ENCODE results near the gene ATG10. TPM values are rescaled to one million over a fixed set of nuclear protein-coding genes. Genes with fewer than 3 reads are reported as not detected.
A peak's percentile ranks its signal among the peaks of the same experiment; 100 is the strongest.

ATG10 gene
- total and polyA plus RNA-seq, 9 donors = 7.4 to 10.7 (median 9.0) TPM

GRCh38 chr5:82169892-82170291 lies 198.1 kb downstream of the ATG10 start:
- H3K36me3 ChIP-seq (ENCODE audit: control insufficient read depth, insufficient read depth, low read length) = no peaks in the 10 kb centered on the region
- peaks cover 6% of the 10 kb centered on the region for H3K4me1 ChIP-seq (ENCODE audit: control insufficient read depth, insufficient read depth, low read length)
- no peaks in the 10 kb centered on the region for H3K9me3 ChIP-seq (replicated peaks; ENCODE audit: control insufficient read depth, low read depth, low read length)
- H3K4me3 ChIP-seq (ENCODE audit: low read length) = no peak overlapping the region
- no peak for DNase-seq
- H3K27me3 ChIP-seq (ENCODE audit: control insufficient read depth, insufficient read depth, low read length) = no peaks in the 10 kb centered on the region
- no peak overlapping the region for H3K27ac ChIP-seq (ENCODE audit: low read length)
- no CpG with 5 or more reads among the region's 1 CpG for WGBS (ENCODE audit: insufficient coverage)

GRCh38 chr5:82174128-82174918 lies 202.5 kb downstream of the ATG10 start:
- Histone ChIP-seq H3K36me3 (ENCODE audit: control insufficient read depth, insufficient read depth, low read length) (no peaks in the 10 kb centered on the region), H3K9me3 (replicated peaks; ENCODE audit: control insufficient read depth, low read depth, low read length) (no peaks in the 10 kb centered on the region), H3K4me3 (ENCODE audit: low read length) (no peak overlapping the region), H3K27ac (ENCODE audit: low read length) (peak overlapping the region; percentile 11), H3K27me3 (ENCODE audit: control insufficient read depth, insufficient read depth, low read length) (no peaks in the 10 kb centered on the region), H3K4me1 (ENCODE audit: control insufficient read depth, insufficient read depth, low read length) (no peaks in the 10 kb centered on the region)
- DNase-seq = peak; percentile 90
- 60% methylated on average over 1 of the region's 3 CpGs for WGBS (ENCODE audit: insufficient coverage)

GRCh38 chr5:82174919-82175219 lies 203.0 kb downstream of the ATG10 start:
- Histone ChIP-seq H3K27me3 (ENCODE audit: control insufficient read depth, insufficient read depth, low read length) (no peaks in the 10 kb centered on the region), H3K9me3 (replicated peaks; ENCODE audit: control insufficient read depth, low read depth, low read length) (no peaks in the 10 kb centered on the region), H3K36me3 (ENCODE audit: control insufficient read depth, insufficient read depth, low read length) (peaks cover under 1% of the 10 kb centered on the region), H3K4me3 (ENCODE audit: low read length) (no peak overlapping the region), H3K4me1 (ENCODE audit: control insufficient read depth, insufficient read depth, low read length) (no peaks in the 10 kb centered on the region), H3K27ac (ENCODE audit: low read length) (peak overlapping the region; percentile 11)
- WGBS (ENCODE audit: insufficient coverage) = no CpG with 5 or more reads among the region's 1 CpG
- DNase-seq = no peak

- no CpG with 5 or more reads among the region's 8 CpGs for whole genome bisulfite sequencing (ENCODE audit: insufficient coverage)
- no peak overlapping the region for H3K4me3 ChIP-seq (ENCODE audit: low read length)
- no peaks in the 10 kb centered on the region for H3K4me1 ChIP-seq (ENCODE audit: control insufficient read depth, insufficient read depth, low read length)
- DNase-seq = no peak
- peaks cover 4% of the 10 kb centered on the region for H3K36me3 ChIP-seq (ENCODE audit: control insufficient read depth, insufficient read depth, low read length)
- H3K27ac ChIP-seq (ENCODE audit: low read length) = no peak overlapping the region
- no peaks in the 10 kb centered on the region for H3K9me3 ChIP-seq (replicated peaks; ENCODE audit: control insufficient read depth, low read depth, low read length)
- no peaks in the 10 kb centered on the region for H3K27me3 ChIP-seq (ENCODE audit: control insufficient read depth, insufficient read depth, low read length)
Measured at GRCh38 chr5:82176115-82176814, 204.4 kb downstream of the ATG10 start.

GRCh38 chr5:82178378-82178777 lies 206.6 kb downstream of the ATG10 start:
- no peaks in the 10 kb centered on the region for H3K27me3 ChIP-seq (ENCODE audit: control insufficient read depth, insufficient read depth, low read length)
- WGBS (ENCODE audit: insufficient coverage) = no CpG with 5 or more reads among the region's 3 CpGs
- no peak overlapping the region for H3K27ac ChIP-seq (ENCODE audit: low read length)
- no peaks in the 10 kb centered on the region for H3K4me1 ChIP-seq (ENCODE audit: control insufficient read depth, insufficient read depth, low read length)
- H3K9me3 ChIP-seq (replicated peaks; ENCODE audit: control insufficient read depth, low read depth, low read length) = no peaks in the 10 kb centered on the region
- no peak for DNase-seq
- no peak overlapping the region for H3K4me3 ChIP-seq (ENCODE audit: low read length)
- H3K36me3 ChIP-seq (ENCODE audit: control insufficient read depth, insufficient read depth, low read length) = peaks cover 4% of the 10 kb centered on the region

- no peak for DNase-seq
- H3K27me3 ChIP-seq (ENCODE audit: control insufficient read depth, insufficient read depth, low read length) = no peaks in the 10 kb centered on the region
- H3K36me3 ChIP-seq (ENCODE audit: control insufficient read depth, insufficient read depth, low read length) = peaks cover 4% of the 10 kb centered on the region
- H3K27ac ChIP-seq (ENCODE audit: low read length) = no peak overlapping the region
- H3K4me1 ChIP-seq (ENCODE audit: control insufficient read depth, insufficient read depth, low read length) = no peaks in the 10 kb centered on the region
- H3K9me3 ChIP-seq (replicated peaks; ENCODE audit: control insufficient read depth, low read depth, low read length) = no peaks in the 10 kb centered on the region
- WGBS (ENCODE audit: insufficient coverage) = 76% methylated on average over 2 of the region's 2 CpGs
- no peak overlapping the region for H3K4me3 ChIP-seq (ENCODE audit: low read length)
Measured at GRCh38 chr5:82182662-82183061, 210.8 kb downstream of the ATG10 start.

- Histone ChIP-seq H3K36me3 (ENCODE audit: control insufficient read depth, insufficient read depth, low read length) (peaks cover 4% of the 10 kb centered on the region), H3K27me3 (ENCODE audit: control insufficient read depth, insufficient read depth, low read length) (no peaks in the 10 kb centered on the region), H3K9me3 (replicated peaks; ENCODE audit: control insufficient read depth, low read depth, low read length) (no peaks in the 10 kb centered on the region), H3K27ac (ENCODE audit: low read length) (no peak overlapping the region), H3K4me1 (ENCODE audit: control insufficient read depth, insufficient read depth, low read length) (no peaks in the 10 kb centered on the region), H3K4me3 (ENCODE audit: low read length) (no peak overlapping the region)
- no CpG with 5 or more reads among the region's 1 CpG for WGBS (ENCODE audit: insufficient coverage)
- no peak for DNase-seq
Measured at GRCh38 chr5:82183828-82184227, 212.0 kb downstream of the ATG10 start.

GRCh38 chr5:82185851-82186250 lies 214.0 kb downstream of the ATG10 start:
- no peaks in the 10 kb centered on the region for H3K36me3 ChIP-seq (ENCODE audit: control insufficient read depth, insufficient read depth, low read length)
- no peak overlapping the region for H3K4me3 ChIP-seq (ENCODE audit: low read length)
- no peaks in the 10 kb centered on the region for H3K9me3 ChIP-seq (replicated peaks; ENCODE audit: control insufficient read depth, low read depth, low read length)
- no peak for DNase-seq
- no peak overlapping the region for H3K27ac ChIP-seq (ENCODE audit: low read length)
- no peaks in the 10 kb centered on the region for H3K4me1 ChIP-seq (ENCODE audit: control insufficient read depth, insufficient read depth, low read length)
- no CpG with 5 or more reads among the region's 2 CpGs for WGBS (ENCODE audit: insufficient coverage)
- H3K27me3 ChIP-seq (ENCODE audit: control insufficient read depth, insufficient read depth, low read length) = no peaks in the 10 kb centered on the region

GRCh38 chr5:82197550-82197949 lies 225.7 kb downstream of the ATG10 start:
- 71% methylated on average over 1 of the region's 1 CpG for WGBS (ENCODE audit: insufficient coverage)
- H3K27ac ChIP-seq (ENCODE audit: low read length) = no peak overlapping the region
- no peaks in the 10 kb centered on the region for H3K4me1 ChIP-seq (ENCODE audit: control insufficient read depth, insufficient read depth, low read length)
- no peaks in the 10 kb centered on the region for H3K9me3 ChIP-seq (replicated peaks; ENCODE audit: control insufficient read depth, low read depth, low read length)
- H3K4me3 ChIP-seq (ENCODE audit: low read length) = no peak overlapping the region
- no peak for DNase-seq
- no peaks in the 10 kb centered on the region for H3K27me3 ChIP-seq (ENCODE audit: control insufficient read depth, insufficient read depth, low read length)
- H3K36me3 ChIP-seq (ENCODE audit: control insufficient read depth, insufficient read depth, low read length) = no peaks in the 10 kb centered on the region

- no peak for DNase-seq
- 74% methylated on average over 2 of the region's 2 CpGs for WGBS (ENCODE audit: insufficient coverage)
Measured at GRCh38 chr5:82204567-82204966, 232.7 kb downstream of the ATG10 start.

More at GRCh38 chr5:82204567-82204966, 232.7 kb downstream of the ATG10 start:
- Histone ChIP-seq H3K4me3 (ENCODE audit: low read length) (no peak overlapping the region), H3K27ac (ENCODE audit: low read length) (no peak overlapping the region), H3K9me3 (replicated peaks; ENCODE audit: control insufficient read depth, low read depth, low read length) (no peaks in the 10 kb centered on the region), H3K27me3 (ENCODE audit: control insufficient read depth, insufficient read depth, low read length) (no peaks in the 10 kb centered on the region), H3K4me1 (ENCODE audit: control insufficient read depth, insufficient read depth, low read length) (no peaks in the 10 kb centered on the region), H3K36me3 (ENCODE audit: control insufficient read depth, insufficient read depth, low read length) (no peaks in the 10 kb centered on the region)
